Heart right ventricle (tissue), 16 donors: ENCODE data around the gene MORN5. TPM values are rescaled to one million over a fixed set of nuclear protein-coding genes. Genes with fewer than 3 reads are reported as not detected.

Source experiments
- ATAC-seq, 8 donors: fragments of 200-7000 bp; cut with Tn5 transposase; one replicate each; pipeline ENCODE4 v1.9.1; 2020; ENCODE audit warnings: mild to moderate bottlenecking in 8 of 8, moderate library complexity in 8 of 8, moderate number of reproducible peaks in 1 of 8
- DNase-seq, 2 donors: peaks; one replicate each; pipeline ENCODE4 v3.0.0-alpha.2; 2020
- H3K27ac ChIP-seq, 10 donors: fragments of 200-600 bp; sonication (generic) in 2 of 10; one replicate each; pipeline versions ENCODE4 v1.5.0 to v1.8.0; 2020 to 2022; ENCODE audit warnings: mild to moderate bottlenecking in 3 of 10
- H3K27me3 ChIP-seq, 7 donors: fragments of 200-600 bp; one replicate each; pipeline ENCODE4 v1.8.0; 2021 to 2022; ENCODE audit warnings: mild to moderate bottlenecking in 2 of 7
- H3K36me3 ChIP-seq, 9 donors: fragments of 200-600 bp; sonication (generic) in 1 of 9; one replicate each; pipeline versions ENCODE4 v1.5.0 to v1.8.0; 2020 to 2022; ENCODE audit warnings: mild to moderate bottlenecking in 2 of 9
- H3K4me1 ChIP-seq, 9 donors: fragments of 200-600 bp; sonication (generic) in 1 of 9; one replicate each; pipeline versions ENCODE4 v1.5.0 to v1.8.0; 2020 to 2022; ENCODE audit warnings: mild to moderate bottlenecking in 4 of 9
- H3K4me3 ChIP-seq, 10 donors: fragments of 200-600 bp; sonication (generic) in 2 of 10; one replicate each; pipeline versions ENCODE4 v1.5.0 to v1.8.0; 2020 to 2022; ENCODE audit warnings: mild to moderate bottlenecking in 7 of 10, moderate library complexity in 2 of 10
- H3K9me3 ChIP-seq, 11 donors: fragments of 200-600 bp in 10 of 11; sonication (generic) in 2 of 11; one replicate each; pipeline versions ENCODE4 v1.5.0 to v1.8.0; 2013 to 2022; ENCODE audit warnings: mild to moderate bottlenecking in 2 of 11, control low read depth in 1 of 11, moderate library complexity in 1 of 11
- WGBS, 2 donors: extraction: QIAGEN DNeasy Blood & Tissue Kit; methylation state at CpG; one replicate each; pipeline ENCODE4 v1.1.7; 2013; ENCODE audit warnings: inconsistent platforms in 1 of 2; 5-methylcytosine and 5-hydroxymethylcytosine counted together
- intact Hi-C, 10 donors: fragments of 100-400 bp; cut with DNase I; formaldehyde crosslinking; loops; one replicate each; pipeline versions ENCODE4 v1.11.1 to v1.14.2; 2022
- polyA plus RNA-seq, 2 donors: library from polyadenylated mRNA; stranded (reverse); fragments of 200-250 nt; gene quantifications; one replicate each; pipeline ENCODE4 v1.2.3, GENCODE V29; 2013
- total RNA-seq, 10 donors: library from RNA; stranded (reverse); fragmentation: NEBNext Ultra II Directional in 3 of 10; extraction: Animal tissue kit (Norgen Biotek cat#: 25700) in 3 of 10; gene quantifications; one replicate each; pipeline versions ENCODE4 v1.2.1 to v1.2.4, GENCODE V29; 2021 to 2023
- TF ChIP-seq, protein P1 (sequence below), 9 donors: fragments of 200-600 bp; sonication (generic) in 2 of 9; IDR thresholded peaks; one replicate each; pipeline versions ENCODE4 v1.5.0 to v1.8.0; 2021 to 2022; ENCODE audit warnings: antibody characterized with exemption in 9 of 9, mild to moderate bottlenecking in 5 of 9, moderate library complexity in 1 of 9
- donor health status: Arrhythmogenic right ventricular cardiomyopathy.
- donor health status: ischemic (EF 13 %, LVEDD 7.1; RV severe dilation, severe dysfunction).
- donor health status: healthy with polysubstance abuse.
- donor health status: DM: no; HTN: yes; CAD: no.
- donor health status: DM: no; HTN: no; CAD: no.
- donor health status: ischemic (EF 25% LVEDD 6.9; RV normal size, moderate dysfunction).
- donor health status: ischemic (EF 25% LVEDD 5.7; RV mildly dilated, moderate dysfunction).
- donor health status: healthy.
- donor health status: DM: yes; HTN: yes; CAD: no.
- donor health status: Ischemic cardiomyopathy.
- donor health status: ischemic (EF 35%, LVEDD 5.7; RV mildly dilated, moderate dysfunction).
- donor health status: nonischemic (EF 11% LVEDD 7.7; RV severe dilation, severe dysfunction).
- donor health status: DM: yes; HTN: yes; CAD: no.
- donor health status: PGD.
- donor health status: ischemic (EF 29% LVEDD 5.4; RV normal size, mild dysfunction).
- donor health status: nonischemic (EF 23%, LVEDD 6.1; RV moderate dilation, normal function).

Gene MORN5
- total and polyA plus RNA-seq, 12 donors = not detected

DNA sequence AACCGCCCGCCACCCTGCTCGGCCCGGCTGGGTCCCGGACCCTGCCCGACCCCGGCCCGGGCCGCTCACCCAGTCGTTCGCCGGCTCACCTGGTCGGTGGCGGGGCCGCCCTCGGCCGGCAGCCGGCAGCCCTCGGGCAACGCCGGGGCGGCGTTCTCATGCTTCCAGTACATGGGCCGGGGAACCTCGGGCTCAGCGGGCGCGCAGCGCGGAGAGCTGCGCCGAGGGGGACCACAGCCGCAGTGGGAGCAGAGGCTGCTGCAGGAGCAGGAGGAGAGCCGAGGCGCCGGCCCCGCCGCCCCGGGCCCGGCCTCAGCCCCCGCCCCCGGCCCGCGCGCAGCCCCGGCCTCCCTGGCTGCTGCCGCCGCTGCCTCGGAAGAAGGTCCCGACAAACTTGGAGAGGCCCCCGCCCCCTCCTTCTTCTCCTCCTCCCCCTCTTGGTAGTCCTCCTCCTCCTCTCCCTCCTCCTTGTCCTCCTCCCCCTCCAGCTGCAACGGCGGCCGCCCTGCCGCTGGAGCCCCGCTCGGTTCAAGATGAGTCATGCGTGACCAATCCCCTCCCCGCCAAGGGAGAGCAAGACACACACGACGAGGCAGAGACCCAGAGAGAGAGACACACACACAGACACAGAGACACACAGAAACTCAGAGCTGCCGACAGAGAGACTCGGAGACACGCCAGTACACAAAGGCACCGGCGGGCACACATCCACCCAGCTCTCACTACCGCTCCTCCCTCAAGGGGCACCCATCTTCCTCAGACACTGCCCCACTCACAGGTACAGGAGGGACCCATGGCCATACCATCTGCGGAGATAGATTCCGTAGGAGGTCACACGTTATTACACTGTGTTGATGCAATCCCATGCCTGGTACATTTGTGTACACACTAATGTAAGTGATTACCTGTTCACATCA is 69.1 kb downstream of the MORN5 start, which contains the start of gene LHX6:
Gene LHX6 (minus strand): TSS at position 390 of the 917 bp plus-strand sequence. CDS start 217 bp downstream, at position 173.
- no peak for DNase-seq
- intact Hi-C loops = loop anchor here in 1 of 10 donors (10.0 kb wide), 1 partner anchor 116 kb away; no protein-coding TSS in a partner anchor
- Histone ChIP-seq H3K4me3 (peak within 1 kb of the TSS; percentile 38 to 62 (median 52)), H3K36me3 (no peaks in the 10 kb centered on the region), H3K9me3 (no peaks in the 10 kb centered on the region), H3K4me1 (peaks cover 4 to 33% (median 26%) of the 10 kb centered on the region in 9 donors), H3K27me3 (peaks cover 16 to 92% (median 75%) of the 10 kb centered on the region in 7 donors), H3K27ac (peak within 1 kb of the TSS in 8 of 10 donors; percentile 19 to 70 (median 48))
- TF ChIP-seq, protein P1, sequence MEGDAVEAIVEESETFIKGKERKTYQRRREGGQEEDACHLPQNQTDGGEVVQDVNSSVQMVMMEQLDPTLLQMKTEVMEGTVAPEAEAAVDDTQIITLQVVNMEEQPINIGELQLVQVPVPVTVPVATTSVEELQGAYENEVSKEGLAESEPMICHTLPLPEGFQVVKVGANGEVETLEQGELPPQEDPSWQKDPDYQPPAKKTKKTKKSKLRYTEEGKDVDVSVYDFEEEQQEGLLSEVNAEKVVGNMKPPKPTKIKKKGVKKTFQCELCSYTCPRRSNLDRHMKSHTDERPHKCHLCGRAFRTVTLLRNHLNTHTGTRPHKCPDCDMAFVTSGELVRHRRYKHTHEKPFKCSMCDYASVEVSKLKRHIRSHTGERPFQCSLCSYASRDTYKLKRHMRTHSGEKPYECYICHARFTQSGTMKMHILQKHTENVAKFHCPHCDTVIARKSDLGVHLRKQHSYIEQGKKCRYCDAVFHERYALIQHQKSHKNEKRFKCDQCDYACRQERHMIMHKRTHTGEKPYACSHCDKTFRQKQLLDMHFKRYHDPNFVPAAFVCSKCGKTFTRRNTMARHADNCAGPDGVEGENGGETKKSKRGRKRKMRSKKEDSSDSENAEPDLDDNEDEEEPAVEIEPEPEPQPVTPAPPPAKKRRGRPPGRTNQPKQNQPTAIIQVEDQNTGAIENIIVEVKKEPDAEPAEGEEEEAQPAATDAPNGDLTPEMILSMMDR (IDR thresholded peaks at IDR 0.05) = no peak
- ATAC-seq = peak in 4 of 8 donors; percentile 12 to 58 (median 42)
- 3 to 4% methylated on average over 60 to 70 of the region's 70 CpGs for WGBS, 2 donors

DNA sequence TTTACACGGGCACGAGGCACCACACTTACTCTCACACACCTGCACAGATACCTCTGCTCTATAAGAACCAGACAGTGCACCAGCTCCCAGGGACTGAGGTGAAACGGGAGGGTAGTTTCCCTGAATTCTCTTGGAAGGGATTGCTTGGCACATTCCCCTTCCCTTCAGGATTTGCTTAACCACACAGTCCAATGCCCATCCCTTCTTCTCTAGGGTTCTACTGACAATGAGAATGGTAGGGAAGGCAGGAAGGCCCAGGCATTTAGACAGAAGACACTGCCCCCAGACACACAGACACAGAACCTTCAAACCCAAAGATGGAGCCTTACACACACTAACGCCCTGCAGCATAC is 69.8 kb downstream of the MORN5 start:
- Histone ChIP-seq H3K4me3 (no peak overlapping the region), H3K9me3 (no peaks in the 10 kb centered on the region), H3K27ac (no peak overlapping the region), H3K4me1 (peaks cover 4 to 33% (median 26%) of the 10 kb centered on the region in 9 donors), H3K27me3 (peaks cover 16 to 86% (median 70%) of the 10 kb centered on the region in 7 donors), H3K36me3 (no peaks in the 10 kb centered on the region)
- WGBS, 2 donors = 39 to 49% methylated on average over 4 of the region's 4 CpGs
- ATAC-seq = no peak
- TF ChIP-seq, protein P1 (IDR thresholded peaks at IDR 0.05) = no peak
- DNase-seq = no peak
- intact Hi-C loops = loop anchor here in 1 of 10 donors (10.0 kb wide), 1 partner anchor 115 kb away; no protein-coding TSS in a partner anchor

DNA sequence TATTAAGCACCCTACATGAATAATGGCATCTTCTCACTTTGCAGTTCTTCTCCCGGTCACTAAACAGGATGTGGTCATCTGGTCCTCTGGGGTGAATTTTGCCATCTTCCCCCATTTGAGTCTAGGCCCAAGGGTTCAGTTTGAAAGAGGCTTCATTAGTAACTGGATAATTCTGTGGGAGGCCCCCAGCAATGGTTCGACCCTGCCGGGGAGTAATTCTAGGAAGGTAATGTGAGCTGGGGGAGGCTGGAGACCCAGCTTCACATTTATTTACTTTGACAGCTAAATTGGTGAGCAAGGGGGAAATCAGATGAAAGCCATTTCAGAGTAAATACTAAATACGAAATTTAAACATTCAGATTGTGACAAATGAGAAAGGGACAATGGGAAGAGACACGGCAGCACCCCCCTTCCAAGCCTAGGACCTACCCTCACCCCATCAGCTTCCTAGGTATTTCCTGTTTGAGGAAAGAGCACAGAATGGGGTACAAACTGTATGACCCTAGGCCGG is 73.1 kb downstream of the MORN5 start:
- Histone ChIP-seq H3K36me3 (peaks cover 0 to 1% (median 0%) of the 10 kb centered on the region in 9 donors), H3K4me3 (no peak overlapping the region), H3K4me1 (peaks cover 0 to 12% (median 6%) of the 10 kb centered on the region in 9 donors), H3K27me3 (peaks cover 8 to 52% (median 36%) of the 10 kb centered on the region in 7 donors), H3K9me3 (no peaks in the 10 kb centered on the region), H3K27ac (no peak overlapping the region)
- ATAC-seq (no peak), DNase-seq (no peak)
- WGBS, 2 donors = 85% methylated on average over 6 of the region's 6 CpGs
- TF ChIP-seq, protein P1 (IDR thresholded peaks at IDR 0.05) = no peak
- intact Hi-C loops = loop anchor here in 1 of 10 donors (10.0 kb wide), 1 partner anchor 98 kb away; no protein-coding TSS in a partner anchor

DNA sequence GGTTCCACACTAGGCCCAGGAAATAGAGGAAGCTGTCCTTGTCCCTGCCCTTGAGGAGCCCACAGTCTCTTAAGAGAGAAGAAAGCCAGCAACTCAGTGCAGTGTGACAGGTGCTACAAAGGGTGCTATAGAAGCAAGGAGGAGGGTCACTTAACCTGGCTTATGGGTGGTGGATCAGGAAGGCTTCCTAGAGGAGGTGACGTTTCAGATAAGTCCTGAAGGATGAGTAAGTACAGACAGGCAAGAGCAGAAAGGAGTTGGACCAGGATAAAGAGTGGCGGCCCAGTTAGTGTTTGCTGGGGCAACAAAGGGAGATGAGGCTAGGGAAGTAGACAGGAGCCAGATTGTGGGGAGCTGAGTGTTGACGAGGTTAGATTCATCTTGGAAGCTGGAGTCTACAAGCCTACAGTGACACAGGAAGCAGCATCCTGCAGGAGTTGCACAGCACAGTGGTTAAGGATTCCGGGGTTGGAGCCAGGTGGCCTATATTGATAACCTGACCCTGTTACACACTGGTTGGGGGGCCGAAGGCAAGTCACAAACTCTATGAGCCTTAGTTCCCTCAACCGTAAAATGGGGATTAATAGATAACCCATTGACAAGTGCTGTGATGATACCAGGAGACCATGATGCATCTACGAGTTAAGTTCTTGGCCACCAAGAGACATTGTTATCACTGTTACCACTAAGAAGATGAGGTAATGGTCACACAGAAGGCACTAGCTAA is 74.5 kb downstream of the MORN5 start:
- 78 to 83% methylated on average over 7 of the region's 7 CpGs for WGBS, 2 donors
- no peaks in the 10 kb centered on the region for H3K9me3 ChIP-seq
- H3K27ac ChIP-seq = no peak overlapping the region
- no peak overlapping the region for H3K4me3 ChIP-seq
- no peak for DNase-seq
- TF ChIP-seq, protein P1 (IDR thresholded peaks at IDR 0.05) = no peak
- peaks cover 0 to 3% (median 0%) of the 10 kb centered on the region in 9 donors for H3K4me1 ChIP-seq
- intact Hi-C loops = loop anchor here in 1 of 10 donors (10.0 kb wide), 1 partner anchor 99 kb away; no protein-coding TSS in a partner anchor
- H3K27me3 ChIP-seq = peaks cover 0 to 39% (median 25%) of the 10 kb centered on the region in 7 donors
- peak in 1 of 8 donors; percentile 18 for ATAC-seq
- H3K36me3 ChIP-seq = peaks cover 0 to 15% (median 6%) of the 10 kb centered on the region in 9 donors
